GM18517 (cell line): ENCODE data around the gene MIS18A.
"Not testable (repeated sequence)": the region's sequence is repeated elsewhere in the genome, so short reads cannot be mapped to it uniquely, and the experiment has no call there.

Source experiments
- ATAC-seq: cut with Tn5 transposase; IDR thresholded peaks from one replicate; pipeline ENCODE4 v1.9.1; 2021; ENCODE audit warnings: mild to moderate bottlenecking, moderate library complexity; ENCODE audit not compliant: unreplicated experiment

Gene MIS18A

GRCh38 chr21:32278518-32279376, at the start of gene MIS18A:
TSS of gene MIS18A (minus strand) at chr21:32279049. CDS start at chr21:32279014, 35 bp downstream.
- peak; percentile 86 for ATAC-seq

GRCh38 chr21:32328595-32328994, 49.7 kb upstream of the MIS18A start:
- no peak for ATAC-seq

- no peak for ATAC-seq
Observed at GRCh38 chr21:32325706-32326105, 46.9 kb upstream of the MIS18A start.

- no peak for ATAC-seq
Observed at GRCh38 chr21:32322676-32323075, 43.8 kb upstream of the MIS18A start.

GRCh38 chr21:32322103-32322502, 43.3 kb upstream of the MIS18A start:
- ATAC-seq = no peak

- no peak for ATAC-seq
Observed at GRCh38 chr21:32321480-32321879, 42.6 kb upstream of the MIS18A start.

- ATAC-seq = no peak
Observed at GRCh38 chr21:32320726-32321125, 41.9 kb upstream of the MIS18A start.

GRCh38 chr21:32320059-32320458, 41.2 kb upstream of the MIS18A start:
- ATAC-seq = no peak

GRCh38 chr21:32319012-32319411, 40.2 kb upstream of the MIS18A start:
- ATAC-seq = no peak

- ATAC-seq = no peak
Observed at GRCh38 chr21:32317726-32318125, 38.9 kb upstream of the MIS18A start.

- ATAC-seq = no peak
Observed at GRCh38 chr21:32316361-32317215, 37.7 kb upstream of the MIS18A start.

- no peak for ATAC-seq
Observed at GRCh38 chr21:32315511-32316281, 36.8 kb upstream of the MIS18A start.

GRCh38 chr21:32314806-32315205, 36.0 kb upstream of the MIS18A start:
- ATAC-seq = no peak

- ATAC-seq = no peak
Observed at GRCh38 chr21:32312976-32313375, 34.1 kb upstream of the MIS18A start.

GRCh38 chr21:32312326-32312725, 33.5 kb upstream of the MIS18A start:
- no peak for ATAC-seq

- ATAC-seq = no peak
Observed at GRCh38 chr21:32311621-32312020, 32.8 kb upstream of the MIS18A start.

- not testable (repeated sequence) for ATAC-seq
Observed at GRCh38 chr21:32310976-32311375, 32.1 kb upstream of the MIS18A start.

- no peak for ATAC-seq
Observed at GRCh38 chr21:32309906-32310460, 31.1 kb upstream of the MIS18A start.

- no peak for ATAC-seq
Observed at GRCh38 chr21:32308696-32309095, 29.8 kb upstream of the MIS18A start.

GRCh38 chr21:32307706-32308105, 28.9 kb upstream of the MIS18A start:
- ATAC-seq = no peak
